GM10847 (cell line): ENCODE data around the gene ARL8A.

Experiments used
- POLR2A ChIP-seq: IDR thresholded peaks from 2 replicates; pipeline ENCODE4 v1.6.1; 2011; ENCODE audit not compliant: insufficient read length; ENCODE audit errors: extremely low read depth

ARL8A gene

DNA sequence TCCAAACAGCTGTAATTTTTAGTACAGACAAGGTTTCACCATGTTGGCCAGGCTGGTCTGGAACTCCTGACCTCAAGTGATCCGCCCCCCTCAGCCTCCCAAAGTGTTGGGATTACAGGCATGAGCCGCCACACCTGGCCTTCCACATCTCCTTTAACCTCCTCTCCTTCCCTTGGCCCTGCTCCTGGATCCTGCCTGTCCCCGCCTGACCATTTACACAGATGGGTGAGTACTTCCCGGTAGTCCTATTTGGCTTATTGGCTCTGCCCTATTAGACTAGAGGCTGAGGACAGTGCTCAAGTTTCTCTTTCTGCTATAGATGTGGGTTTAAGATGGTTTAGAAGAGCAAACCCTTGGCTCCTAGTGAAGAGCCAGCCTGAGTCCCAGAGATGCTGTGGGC lies 8.7 kb upstream of the ARL8A start:
- no peak for TF ChIP-seq POLR2A

DNA sequence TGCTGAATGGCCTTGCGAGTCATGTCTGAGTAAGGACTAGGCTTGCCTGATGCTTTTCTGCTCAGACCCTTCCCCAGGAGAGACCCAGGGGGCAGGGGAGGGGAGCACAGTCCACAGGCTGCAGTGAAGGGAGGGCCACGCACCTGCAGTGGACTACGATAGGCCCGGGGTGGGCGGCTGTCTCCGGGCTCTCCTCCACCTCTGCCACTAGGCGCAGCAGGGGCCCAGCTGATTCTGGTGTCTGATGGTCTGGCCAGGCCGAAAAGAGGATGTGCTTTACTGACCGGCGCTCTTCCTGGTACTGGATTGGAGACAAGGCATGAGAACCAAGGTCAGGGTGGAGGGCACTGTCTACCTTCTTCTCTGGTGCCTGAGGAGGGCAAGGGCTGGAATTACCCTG lies 7.9 kb upstream of the ARL8A start:
- TF ChIP-seq POLR2A = no peak

DNA sequence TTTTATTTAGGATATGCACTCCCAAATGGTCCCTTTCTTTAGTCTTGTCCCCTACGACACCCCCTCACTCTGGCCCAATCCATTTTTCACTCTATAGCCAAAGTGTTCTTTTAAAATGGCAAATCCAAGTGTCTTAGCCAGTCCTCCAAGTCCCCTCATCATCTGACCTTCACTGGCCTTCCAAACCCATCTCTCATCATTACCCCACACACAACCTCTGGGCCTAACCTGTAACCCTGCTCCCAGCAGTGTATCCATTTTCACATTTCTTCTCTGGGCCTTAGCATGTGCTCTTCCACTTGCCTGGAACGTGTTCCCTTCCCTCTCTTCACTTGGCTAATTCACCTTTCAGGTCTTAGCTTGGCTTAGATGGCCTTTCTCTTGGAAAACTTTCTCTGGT lies 6.5 kb upstream of the ARL8A start:
- TF ChIP-seq POLR2A = no peak

DNA sequence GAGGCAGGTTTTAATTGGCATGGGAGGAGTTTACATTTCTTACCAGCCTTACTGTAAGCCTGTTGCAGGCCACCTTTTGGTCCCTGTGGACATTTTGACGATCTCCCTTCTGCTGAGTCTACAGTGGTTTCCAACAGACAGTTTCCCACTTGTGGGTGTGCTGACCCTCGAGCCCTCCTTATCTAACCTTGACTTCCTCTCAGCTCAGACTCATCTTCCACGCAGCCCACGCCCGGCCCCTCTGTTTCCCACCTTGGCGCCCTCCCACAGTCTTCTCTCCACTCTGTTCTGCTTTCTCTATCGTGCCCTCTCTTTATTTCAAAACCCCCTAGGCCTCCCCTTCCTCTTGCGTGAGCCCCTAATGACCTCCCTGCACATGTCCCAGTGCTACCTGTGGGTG lies 6.1 kb upstream of the ARL8A start:
- no peak for TF ChIP-seq POLR2A

DNA sequence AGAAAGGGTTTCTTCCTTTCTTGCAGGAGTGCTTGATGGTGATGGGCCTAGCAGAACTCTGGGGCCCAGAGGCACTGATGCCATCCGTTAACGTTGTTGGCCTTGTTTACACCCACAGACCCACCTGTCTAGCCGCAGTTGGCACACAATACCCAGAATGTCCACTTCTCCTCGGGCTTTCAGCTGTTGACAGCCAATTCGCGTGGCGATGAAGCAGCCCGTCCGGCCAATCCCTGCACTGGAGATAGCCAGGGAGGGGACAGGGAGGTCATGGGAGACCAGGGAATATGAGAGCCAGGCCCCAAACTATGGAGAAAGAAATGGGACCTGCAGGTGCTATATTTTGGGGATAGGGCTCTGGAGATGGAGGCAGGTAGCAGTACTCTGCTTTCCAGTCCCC lies 5.7 kb upstream of the ARL8A start:
- TF ChIP-seq POLR2A = no peak

DNA sequence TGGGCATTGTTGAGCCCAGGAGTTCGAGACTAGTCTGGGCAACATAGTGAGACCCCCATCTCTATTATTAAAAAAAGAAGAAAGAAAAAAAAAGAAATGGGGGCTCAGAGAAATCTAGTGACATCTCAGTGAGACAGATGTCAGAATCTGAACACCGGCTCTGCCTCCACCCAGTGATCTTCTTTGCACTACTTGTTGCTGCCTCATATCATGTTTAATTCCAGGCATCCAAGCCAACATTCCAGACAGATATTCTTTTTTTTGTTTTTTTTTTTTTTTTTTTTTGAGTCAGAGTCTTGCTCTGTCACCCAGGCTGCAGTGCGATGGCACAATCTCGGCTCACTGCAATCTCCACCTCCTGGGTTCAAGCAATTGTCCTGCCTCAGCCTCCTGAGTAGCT lies 5.0 kb upstream of the ARL8A start:
- TF ChIP-seq POLR2A = no peak

DNA sequence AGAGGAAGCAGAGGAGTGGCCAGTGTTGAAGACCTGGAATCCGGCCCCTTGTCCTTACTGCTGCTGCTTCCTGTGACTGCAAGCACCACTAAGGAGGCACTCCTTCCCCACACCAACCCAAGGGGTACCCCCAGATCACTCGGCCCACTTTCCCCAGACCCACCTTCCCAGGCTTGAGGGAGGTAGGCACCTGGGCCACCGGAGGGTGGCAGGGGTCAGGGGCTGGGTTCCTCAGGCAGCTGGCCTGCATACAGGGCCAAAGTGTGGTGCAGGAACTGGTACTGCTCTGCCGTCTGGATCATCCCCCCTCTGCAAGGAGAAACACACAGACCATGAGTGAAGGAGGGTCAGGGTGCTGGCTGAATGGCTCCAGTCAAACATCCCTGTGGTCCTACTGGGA lies 3.9 kb upstream of the ARL8A start:
- no peak for TF ChIP-seq POLR2A

DNA sequence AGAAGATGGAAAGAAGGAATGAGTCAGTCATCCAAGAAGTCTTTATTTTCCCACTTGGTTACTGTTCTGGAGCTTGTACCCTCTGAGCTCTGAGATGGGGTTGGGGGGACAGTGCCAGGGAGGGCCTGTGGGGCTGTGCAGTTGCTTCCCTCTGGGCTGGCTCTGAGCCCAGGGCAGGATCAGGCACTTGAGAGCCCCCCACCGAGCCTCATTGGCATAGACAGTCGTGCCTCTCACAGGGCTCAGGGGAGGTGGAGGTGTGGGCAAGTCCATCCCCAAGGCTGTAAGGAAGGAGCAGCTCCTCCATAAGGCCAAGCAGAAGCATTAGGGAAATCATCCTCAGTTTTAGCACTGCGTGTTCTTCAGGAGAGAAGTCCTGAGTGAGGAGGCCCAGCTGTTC lies 2.5 kb upstream of the ARL8A start:
- no peak for TF ChIP-seq POLR2A

DNA sequence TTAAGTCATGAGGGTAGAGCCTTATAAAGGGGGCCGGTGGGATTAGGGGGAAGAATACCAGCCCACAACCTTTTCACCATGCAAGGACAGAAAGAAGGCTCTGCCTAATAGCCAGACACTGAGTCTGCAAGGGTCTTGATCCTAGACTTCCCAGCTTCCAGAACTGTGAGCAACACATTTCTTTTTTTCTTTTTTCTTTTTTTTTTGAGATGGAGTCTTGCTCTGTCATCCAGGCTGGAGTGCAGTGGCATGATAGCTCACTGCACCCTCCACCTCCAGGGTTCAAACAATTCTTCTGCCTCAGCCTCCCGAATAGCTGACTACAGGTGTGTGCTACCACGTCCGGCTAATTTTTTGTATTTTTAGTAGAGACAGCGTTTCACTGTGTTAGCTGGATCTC lies 1.7 kb upstream of the ARL8A start:
- no peak for TF ChIP-seq POLR2A

DNA sequence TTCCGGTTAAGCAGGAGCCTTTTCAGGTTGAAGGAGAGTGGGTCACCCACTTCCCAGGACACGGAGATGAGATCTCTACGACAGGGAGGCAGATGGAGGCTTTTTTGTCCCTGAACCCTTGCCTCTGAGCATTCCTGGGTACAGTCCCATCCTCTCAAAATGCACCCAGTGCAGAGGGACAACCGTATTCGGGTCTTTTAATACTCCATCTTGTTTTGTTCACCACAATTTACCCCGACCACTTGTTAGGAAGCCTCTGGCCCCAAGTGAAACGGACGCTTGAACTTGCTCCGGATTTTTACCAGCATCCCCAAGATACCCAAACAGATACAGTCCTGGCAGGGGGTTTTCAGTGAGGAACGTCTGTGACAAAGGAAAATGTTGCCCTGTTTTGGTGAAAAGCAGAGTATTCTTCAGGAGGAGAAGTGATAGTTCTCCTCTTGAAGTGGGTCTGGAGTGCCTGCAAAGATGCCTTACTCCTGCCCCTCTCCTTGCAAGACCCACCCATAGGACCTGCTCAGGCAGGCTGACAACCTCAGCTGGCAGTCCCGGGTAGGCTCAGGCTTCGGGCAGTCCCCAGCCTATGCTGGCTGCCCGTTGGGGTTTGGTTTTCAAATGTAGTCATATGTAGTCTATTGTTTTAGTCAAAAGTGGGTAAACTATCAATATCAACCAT lies 669 bp upstream of the ARL8A start:
- TF ChIP-seq POLR2A = no peak

DNA sequence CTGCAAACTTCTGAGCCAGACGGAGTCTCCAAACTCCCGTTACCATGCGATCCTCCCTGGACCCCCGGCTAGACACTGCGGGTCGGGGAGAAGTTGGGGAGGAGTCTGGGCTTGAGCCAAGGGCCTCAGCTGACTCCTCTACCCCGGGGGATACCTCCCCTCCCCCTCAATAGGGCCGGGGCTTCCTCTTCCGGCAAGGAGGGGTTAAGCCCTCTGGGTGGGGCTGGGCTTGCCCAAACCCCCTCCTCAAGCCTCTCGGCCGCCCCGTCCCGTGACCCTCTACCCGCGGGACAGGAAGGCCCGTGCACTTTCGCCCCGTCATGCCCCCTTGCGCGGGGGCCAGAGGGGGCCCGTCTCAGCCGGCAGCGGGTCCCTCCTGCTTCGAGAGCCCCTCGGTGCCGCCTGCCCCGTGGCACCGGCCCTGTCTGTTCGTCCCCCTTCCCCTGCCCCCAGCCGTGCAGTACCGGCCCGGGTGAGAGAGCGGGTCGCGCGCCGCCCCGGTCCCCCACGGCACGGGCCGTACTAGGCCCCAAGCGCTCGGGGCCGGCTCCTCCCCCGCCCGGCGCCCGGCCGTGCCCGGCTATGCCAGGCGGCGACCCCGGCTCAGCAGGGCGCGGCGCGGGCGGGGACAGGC lies 652 bp downstream of the ARL8A start:
- TF ChIP-seq POLR2A = no peak

DNA sequence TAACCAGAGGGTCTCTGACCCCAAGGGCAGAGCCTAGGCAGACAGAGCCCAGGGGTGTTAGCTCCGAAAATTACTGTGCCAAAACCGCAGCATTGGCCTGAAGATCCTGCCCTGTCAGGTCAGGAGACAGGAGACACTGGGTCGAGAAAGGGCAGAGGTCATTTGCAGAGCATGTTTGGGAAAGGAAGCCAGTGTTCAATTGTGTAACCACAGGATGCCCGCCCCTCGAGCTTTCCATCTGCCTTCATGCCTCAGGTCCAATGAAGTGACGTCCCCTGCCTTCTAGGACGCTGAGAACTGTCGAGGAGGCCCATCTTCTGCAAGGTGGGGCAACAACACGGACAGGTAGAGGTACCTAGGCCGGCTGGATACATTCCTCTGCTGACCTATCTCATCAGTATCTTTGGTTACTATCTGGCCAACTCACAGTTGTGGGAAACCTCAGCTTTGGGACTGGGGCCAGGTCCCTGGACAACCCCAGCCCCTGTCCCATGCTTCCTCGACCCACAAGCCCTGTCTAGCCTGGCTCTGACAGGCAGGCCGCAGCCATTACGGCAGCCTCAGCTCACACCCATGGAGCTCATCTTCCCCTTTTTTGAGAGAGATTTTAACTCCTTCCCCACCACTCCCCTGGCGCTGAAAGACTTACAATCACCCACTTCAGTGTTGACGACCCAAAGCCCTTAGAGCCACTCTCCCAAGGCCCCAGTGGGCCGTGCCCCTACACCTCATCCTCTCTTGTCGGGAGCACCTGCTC lies 1.3 kb downstream of the ARL8A start:
- no peak for TF ChIP-seq POLR2A

DNA sequence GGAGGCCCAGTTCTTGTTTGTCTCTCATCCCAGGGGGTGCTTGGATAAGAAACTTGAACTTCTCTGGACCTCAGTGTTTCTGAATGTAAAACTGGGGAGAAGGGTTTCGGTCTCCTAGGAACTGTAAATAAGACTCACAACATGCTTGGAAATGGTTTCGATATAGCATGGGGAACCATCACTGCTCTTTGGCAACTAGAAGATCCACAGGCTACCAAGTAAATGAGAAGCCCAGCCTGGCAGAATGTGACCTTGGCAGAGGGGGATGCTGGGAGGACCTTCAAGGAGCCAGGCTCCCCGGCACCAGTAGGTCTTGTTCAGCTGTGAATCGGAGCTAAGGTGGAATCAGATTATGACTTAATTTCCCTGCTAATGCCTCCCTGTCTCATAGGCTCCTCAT lies 3.7 kb downstream of the ARL8A start:
- no peak for TF ChIP-seq POLR2A

DNA sequence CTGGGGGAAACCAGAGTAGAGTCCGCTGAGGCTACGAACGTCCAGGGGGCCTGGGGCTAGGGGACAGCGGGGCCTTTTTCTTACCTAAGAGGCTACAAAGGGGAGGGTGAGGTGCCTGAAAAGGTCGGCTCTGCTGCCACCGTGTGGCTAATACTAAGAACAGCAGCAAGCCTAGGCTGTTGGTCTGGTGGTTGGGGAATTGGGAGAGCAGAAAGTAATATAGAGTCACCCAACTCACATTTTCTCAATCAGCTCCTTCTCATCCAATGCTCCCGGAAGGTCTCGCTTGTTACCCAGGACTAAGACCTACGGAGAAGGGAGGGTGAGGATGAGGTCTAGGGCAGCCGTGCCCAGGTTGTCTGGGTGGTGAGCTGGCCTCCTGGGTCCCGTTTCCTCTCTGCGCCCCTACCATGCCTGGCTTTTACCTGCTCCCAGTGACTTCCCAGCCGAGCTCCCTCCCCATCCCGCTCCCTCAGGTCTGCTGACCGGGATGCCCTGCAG lies 9.3 kb downstream of the ARL8A start:
- no peak for TF ChIP-seq POLR2A

DNA sequence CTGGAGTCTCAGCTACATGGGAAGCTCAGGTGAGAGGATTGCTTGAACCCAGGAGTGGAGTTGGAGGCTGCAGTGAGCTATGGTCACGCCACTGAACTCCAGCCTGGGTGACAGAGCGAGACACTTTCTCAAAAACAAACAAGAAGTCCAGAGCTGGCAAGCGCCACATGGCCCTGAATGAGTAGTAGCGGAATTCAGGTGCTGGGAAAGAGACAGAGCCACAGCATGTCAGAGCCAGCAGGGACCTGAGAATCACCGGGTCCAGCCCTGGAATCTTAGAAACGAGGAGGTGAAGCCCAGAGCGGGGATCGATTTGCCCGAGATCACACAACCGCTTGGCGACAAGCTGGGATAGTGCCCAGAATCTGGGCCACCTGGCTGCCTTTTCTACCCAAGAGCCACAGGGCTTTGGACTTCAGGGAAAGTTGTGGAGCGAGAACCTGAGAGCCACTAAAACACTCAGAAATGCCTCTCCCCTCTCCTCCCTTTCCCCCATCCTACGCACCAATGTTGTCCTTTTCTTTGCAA lies 9.8 kb downstream of the ARL8A start:
- TF ChIP-seq POLR2A = no peak

DNA sequence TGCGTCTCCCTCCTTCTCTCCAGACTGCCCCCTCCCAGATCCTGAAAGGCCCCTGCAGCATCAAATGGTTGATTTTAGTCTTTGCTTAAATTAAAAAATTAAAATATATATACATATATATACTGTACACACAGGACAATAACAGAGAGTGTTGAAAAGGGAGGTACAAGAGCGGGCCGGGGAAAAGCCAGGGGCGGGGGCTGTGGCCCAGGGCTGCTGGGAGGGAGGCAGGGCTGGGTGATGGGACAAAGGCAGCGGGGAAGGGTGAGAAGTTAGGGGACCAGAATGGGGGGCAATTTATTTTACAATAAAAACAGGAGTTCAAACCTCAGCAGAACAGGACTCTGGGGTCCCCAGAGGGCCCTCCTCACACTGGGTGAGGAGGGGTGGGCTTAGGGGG lies 10.5 kb downstream of the ARL8A start:
- no peak for TF ChIP-seq POLR2A
